Bronchial epithelial cell (primary cell): Measurements from ENCODE around the gene HCFC1R1. TPM values are rescaled to one million over a fixed set of nuclear protein-coding genes. Genes with fewer than 3 reads are reported as not detected.

Experiments used
- DNase-seq: peaks from one replicate; pipeline ENCODE4 v3.0.0-alpha.2; 2010; ENCODE audit warnings: low read depth
- FAIRE-seq: peaks from 2 replicates; lab custom pipeline; 2011; peaks lifted over from hg19 to GRCh38; lab: Jason Lieb, UNC
- H3K27me3 ChIP-seq: 2 replicates; pipeline ENCODE4 v1.5.1; 2011; ENCODE audit warnings: low read length; ENCODE audit not compliant: control insufficient read depth, insufficient read depth
- H3K36me3 ChIP-seq: 2 replicates; pipeline ENCODE4 v1.5.1; 2011; ENCODE audit warnings: low read length; ENCODE audit not compliant: control insufficient read depth, insufficient read depth
- H3K4me3 ChIP-seq: 2 replicates; pipeline ENCODE4 v1.5.1; 2011; ENCODE audit warnings: mild to moderate bottlenecking, low read depth, low read length, control low read depth
- total RNA-seq: library from RNA; depleted of rRNA; stranded (reverse); fragments of >200 nt; gene quantifications from 2 replicates; pipeline ENCODE4 v1.2.1, GENCODE V29; 2014
- TF ChIP-seq, protein P1 (sequence below): IDR thresholded peaks from 2 replicates; pipeline ENCODE4 v1.5.1; 2011; ENCODE audit warnings: mild to moderate bottlenecking, moderate library complexity, low read length, control low read depth, inconsistent platforms; ENCODE audit not compliant: insufficient read depth, severe bottlenecking

Gene HCFC1R1
- total RNA-seq, 1 donor from 2014 or later: 1.1 TPM

DNA sequence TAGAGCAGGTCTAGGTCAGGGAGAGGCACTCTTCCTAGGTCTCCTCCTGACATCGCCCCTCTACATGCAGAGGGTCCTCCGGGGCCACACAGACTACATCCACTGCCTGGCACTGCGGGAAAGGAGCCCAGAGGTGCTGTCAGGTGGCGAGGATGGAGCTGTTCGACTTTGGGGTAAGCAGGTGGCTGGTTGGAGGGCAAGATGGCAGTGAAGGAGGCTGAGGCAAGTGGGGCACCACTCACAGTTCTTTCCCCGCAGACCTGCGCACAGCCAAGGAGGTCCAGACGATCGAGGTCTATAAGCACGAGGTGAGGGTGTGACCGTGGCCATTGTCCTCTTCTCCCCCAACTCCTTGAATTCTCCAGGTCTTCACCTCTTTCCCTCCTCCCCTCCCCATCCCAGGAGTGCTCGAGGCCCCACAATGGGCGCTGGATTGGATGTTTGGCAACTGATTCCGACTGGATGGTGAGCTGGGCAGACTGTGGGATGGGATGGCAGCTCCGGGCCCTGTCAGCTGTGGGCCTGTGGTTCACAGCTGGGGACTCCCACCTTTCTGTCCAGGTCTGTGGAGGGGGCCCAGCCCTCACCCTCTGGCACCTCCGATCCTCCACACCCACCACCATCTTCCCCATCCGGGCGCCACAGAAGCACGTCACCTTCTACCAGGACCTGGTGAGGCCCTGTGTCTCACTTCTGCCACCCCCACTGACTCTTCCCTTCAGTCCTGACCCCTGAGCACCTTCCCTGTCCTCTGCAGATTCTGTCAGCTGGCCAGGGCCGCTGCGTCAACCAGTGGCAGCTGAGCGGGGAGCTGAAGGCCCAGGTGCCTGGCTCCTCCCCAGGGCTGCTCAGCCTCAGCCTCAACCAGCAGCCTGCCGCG, 3.1 kb upstream of the HCFC1R1 start:
- TF ChIP-seq, protein P1, sequence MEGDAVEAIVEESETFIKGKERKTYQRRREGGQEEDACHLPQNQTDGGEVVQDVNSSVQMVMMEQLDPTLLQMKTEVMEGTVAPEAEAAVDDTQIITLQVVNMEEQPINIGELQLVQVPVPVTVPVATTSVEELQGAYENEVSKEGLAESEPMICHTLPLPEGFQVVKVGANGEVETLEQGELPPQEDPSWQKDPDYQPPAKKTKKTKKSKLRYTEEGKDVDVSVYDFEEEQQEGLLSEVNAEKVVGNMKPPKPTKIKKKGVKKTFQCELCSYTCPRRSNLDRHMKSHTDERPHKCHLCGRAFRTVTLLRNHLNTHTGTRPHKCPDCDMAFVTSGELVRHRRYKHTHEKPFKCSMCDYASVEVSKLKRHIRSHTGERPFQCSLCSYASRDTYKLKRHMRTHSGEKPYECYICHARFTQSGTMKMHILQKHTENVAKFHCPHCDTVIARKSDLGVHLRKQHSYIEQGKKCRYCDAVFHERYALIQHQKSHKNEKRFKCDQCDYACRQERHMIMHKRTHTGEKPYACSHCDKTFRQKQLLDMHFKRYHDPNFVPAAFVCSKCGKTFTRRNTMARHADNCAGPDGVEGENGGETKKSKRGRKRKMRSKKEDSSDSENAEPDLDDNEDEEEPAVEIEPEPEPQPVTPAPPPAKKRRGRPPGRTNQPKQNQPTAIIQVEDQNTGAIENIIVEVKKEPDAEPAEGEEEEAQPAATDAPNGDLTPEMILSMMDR: no peak
- H3K27me3 ChIP-seq: no peaks in the 10 kb centered on the region
- no peak overlapping the region for H3K4me3 ChIP-seq
- FAIRE-seq (no peak), DNase-seq (no peak)
- H3K36me3 ChIP-seq: peaks cover 23% of the 10 kb centered on the region

DNA sequence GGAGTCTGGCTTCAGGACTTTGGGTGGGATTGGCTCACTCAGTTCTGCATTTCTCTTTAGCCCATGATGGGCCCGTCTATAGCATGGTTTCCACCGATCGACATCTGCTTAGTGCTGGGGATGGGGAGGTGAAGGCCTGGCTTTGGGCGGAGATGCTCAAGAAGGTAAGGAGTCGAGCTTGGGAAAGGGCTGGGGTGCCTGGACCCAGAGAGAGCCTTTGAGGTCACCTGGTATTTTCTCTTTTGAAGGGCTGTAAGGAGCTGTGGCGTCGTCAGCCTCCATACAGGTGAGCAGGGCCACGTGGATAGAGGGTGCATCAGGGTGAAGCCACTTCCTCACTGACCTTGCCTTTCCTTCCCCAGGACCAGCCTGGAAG, 2.2 kb upstream of the HCFC1R1 start:
- TF ChIP-seq, protein P1: no peak
- Histone ChIP-seq H3K4me3 (no peak overlapping the region), H3K36me3 (peaks cover 29% of the 10 kb centered on the region), H3K27me3 (no peaks in the 10 kb centered on the region)
- no peak for DNase-seq
- FAIRE-seq: no peak

DNA sequence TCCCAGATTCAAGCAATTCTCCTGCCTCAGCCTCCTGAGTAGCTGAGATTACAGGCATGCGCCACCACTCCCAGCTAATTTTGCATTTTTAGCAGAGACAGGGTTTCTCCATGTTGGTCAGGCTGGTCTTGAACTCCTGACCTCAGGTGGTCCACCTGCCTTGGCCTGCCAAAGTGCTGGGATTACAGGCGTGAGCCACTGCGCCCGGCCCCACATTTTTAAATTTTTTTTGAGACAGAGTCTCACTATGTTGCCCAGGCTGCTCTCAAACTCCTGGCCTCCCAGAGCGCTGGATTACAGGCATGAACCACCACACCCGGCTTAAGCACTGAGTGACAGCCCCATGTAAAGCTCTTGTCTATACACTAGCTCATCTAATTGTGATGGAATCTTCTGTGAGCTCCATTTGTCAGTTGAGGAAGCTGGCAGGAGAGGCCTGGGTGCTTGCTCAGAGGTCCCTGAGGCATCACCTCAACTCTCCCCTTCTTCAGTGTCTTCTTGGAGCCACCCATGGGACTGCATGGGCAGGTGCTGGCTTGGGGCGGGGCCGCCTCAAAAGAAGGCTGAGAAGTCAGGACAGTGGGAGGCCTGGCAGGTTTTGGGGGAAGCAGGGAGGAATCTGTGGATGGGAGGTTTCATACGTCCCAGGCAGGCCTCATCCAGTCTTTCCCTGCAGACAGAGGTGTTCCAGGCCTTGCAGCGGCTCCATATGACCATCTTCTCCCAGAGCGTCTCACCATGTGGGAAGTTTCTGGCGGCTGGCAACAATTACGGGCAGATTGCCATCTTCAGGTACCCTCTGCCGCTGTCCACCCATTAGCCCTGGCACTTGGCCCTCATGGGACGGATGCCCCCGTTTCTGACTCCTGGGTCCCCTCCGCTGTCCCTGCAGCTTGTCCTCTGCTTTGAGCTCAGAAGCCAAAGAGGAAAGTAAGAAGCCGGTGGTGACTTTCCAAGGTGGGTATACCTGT, 1.6 kb upstream of the HCFC1R1 start:
- Histone ChIP-seq H3K36me3 (peaks cover 29% of the 10 kb centered on the region), H3K27me3 (no peaks in the 10 kb centered on the region), H3K4me3 (no peak overlapping the region)
- TF ChIP-seq, protein P1: no peak
- FAIRE-seq (no peak), DNase-seq (no peak)

DNA sequence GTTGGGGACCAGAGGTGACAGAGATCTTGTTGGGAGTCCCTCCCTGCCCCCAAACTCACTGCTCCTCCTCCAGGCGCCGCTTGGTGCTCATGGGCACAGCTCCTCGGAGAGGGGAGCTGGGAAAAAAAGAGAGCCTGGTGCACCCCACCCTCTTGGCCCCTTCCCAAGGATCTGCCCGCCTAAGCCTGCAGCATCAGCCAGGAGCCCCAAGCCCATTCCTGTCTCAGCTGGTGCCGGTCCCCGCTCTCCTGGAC, 400 bp downstream of the HCFC1R1 start:
- DNase-seq (peak; percentile 89), FAIRE-seq (no peak)
- Histone ChIP-seq H3K4me3 (peak overlapping the region; percentile 52), H3K36me3 (peaks cover 27% of the 10 kb centered on the region), H3K27me3 (no peaks in the 10 kb centered on the region)
- TF ChIP-seq, protein P1: no peak

DNA sequence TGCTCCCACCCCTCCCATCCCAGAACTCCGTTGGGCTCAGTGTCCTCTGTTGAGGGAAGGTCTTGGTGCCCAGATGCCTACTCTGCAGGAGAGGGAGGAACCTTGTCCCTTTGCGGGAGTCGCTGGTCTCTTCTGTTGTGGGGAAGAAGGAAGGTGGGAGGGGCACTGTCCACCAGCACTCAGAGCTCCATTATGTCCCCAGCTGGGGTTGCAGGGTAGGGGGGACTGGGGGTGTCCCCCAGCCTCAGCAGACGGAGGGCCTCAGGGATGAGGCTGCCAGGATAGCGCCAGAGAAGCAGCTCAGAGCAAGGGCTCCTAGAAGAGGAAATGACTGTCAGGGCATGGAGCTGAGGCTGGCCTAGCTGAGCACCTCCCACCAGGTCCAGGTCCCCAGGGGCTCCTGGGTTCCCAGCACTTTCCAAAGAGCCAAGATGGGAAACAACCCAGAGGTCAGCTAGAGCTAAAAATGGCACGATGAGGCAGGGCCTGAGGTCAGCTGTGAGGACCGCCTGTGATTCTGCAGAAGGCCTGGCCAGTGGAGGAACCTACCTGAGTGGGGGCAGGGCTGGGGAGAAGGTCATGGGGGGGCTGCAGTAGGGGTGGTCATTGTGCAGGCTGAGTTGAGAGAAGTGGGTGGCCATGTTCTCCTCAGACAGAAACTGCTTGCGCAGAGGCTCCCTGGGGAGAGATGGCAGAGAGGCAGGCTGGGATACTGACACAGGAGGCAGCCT, 893 bp downstream of the HCFC1R1 start:
- Histone ChIP-seq H3K36me3 (peaks cover 27% of the 10 kb centered on the region), H3K4me3 (peak overlapping the region; percentile 52), H3K27me3 (no peaks in the 10 kb centered on the region)
- DNase-seq (no peak), FAIRE-seq (no peak)
- TF ChIP-seq, protein P1: no peak
